Inflammatory macrophage treated with lipopolysaccharide for 4 hours (primary cell): ENCODE data around the gene RNLS.
A peak's percentile ranks its signal among the peaks of the same experiment; 100 is the strongest.

Experiments used
- DNase-seq: peaks from one replicate; pipeline ENCODE4 v3.0.0-alpha.2; 2020

Gene RNLS

GRCh38 chr10:88473989-88474883 is 108.9 kb downstream of the RNLS start:
- DNase-seq = no peak

- DNase-seq = no peak
Observed at GRCh38 chr10:88472540-88472939, 110.6 kb downstream of the RNLS start.

GRCh38 chr10:88471899-88472298 is 111.2 kb downstream of the RNLS start:
- DNase-seq = no peak

- no peak for DNase-seq
Observed at GRCh38 chr10:88467835-88468485, 115.2 kb downstream of the RNLS start.

- DNase-seq = no peak
Observed at GRCh38 chr10:88466786-88467185, 116.3 kb downstream of the RNLS start.

- DNase-seq = no peak
Observed at GRCh38 chr10:88465765-88466164, 117.4 kb downstream of the RNLS start.

- no peak for DNase-seq
Observed at GRCh38 chr10:88463811-88464210, 119.3 kb downstream of the RNLS start.

GRCh38 chr10:88461426-88461825 is 121.7 kb downstream of the RNLS start:
- DNase-seq = no peak

- no peak for DNase-seq
Observed at GRCh38 chr10:88459530-88459929, 123.6 kb downstream of the RNLS start.

- no peak for DNase-seq
Observed at GRCh38 chr10:88458209-88458608, 124.9 kb downstream of the RNLS start.

GRCh38 chr10:88457660-88458059 is 125.5 kb downstream of the RNLS start:
- no peak for DNase-seq

GRCh38 chr10:88456730-88457129 is 126.4 kb downstream of the RNLS start:
- DNase-seq = peak; percentile 30

GRCh38 chr10:88455831-88456230 is 127.3 kb downstream of the RNLS start:
- no peak for DNase-seq

- no peak for DNase-seq
Observed at GRCh38 chr10:88450201-88450600, 132.9 kb downstream of the RNLS start.

GRCh38 chr10:88442716-88443115 is 140.4 kb downstream of the RNLS start:
- peak; percentile 59 for DNase-seq

- peak; percentile 52 for DNase-seq
Observed at GRCh38 chr10:88440541-88440940, 142.6 kb downstream of the RNLS start.

GRCh38 chr10:88439932-88440331 is 143.2 kb downstream of the RNLS start:
- no peak for DNase-seq

GRCh38 chr10:88437411-88437810 is 145.7 kb downstream of the RNLS start:
- DNase-seq = no peak

GRCh38 chr10:88433565-88434186 is 149.4 kb downstream of the RNLS start:
- DNase-seq = no peak

- DNase-seq = no peak
Observed at GRCh38 chr10:88431103-88431502, 152.0 kb downstream of the RNLS start.

GRCh38 chr10:88428976-88429375 is 154.1 kb downstream of the RNLS start:
- DNase-seq = no peak

- no peak for DNase-seq
Observed at GRCh38 chr10:88428442-88428841, 154.7 kb downstream of the RNLS start.

GRCh38 chr10:88427024-88427423 is 156.1 kb downstream of the RNLS start:
- DNase-seq = no peak

GRCh38 chr10:88424881-88425280 is 158.2 kb downstream of the RNLS start:
- no peak for DNase-seq
